GM12891 (cell line): ENCODE results near the gene ARHGEF39.

Experiments used
- POLR2A ChIP-seq: IDR thresholded peaks from 2 replicates; pipeline ENCODE4 v1.6.1; 2011; ENCODE audit warnings: low read depth, low read length, control low read depth
- POLR2AphosphoS5 ChIP-seq: IDR thresholded peaks from 2 replicates; pipeline ENCODE4 v1.6.1; 2011; ENCODE audit warnings: low read depth, low read length, control low read depth
- POU2F2 ChIP-seq: IDR thresholded peaks from 2 replicates; pipeline ENCODE4 v1.6.1; 2011; ENCODE audit warnings: low read depth, mild to moderate bottlenecking, control low read depth, low read length, moderate library complexity
- TAF1 ChIP-seq: IDR thresholded peaks from 2 replicates; pipeline ENCODE4 v1.6.1; 2011; ENCODE audit warnings: low read depth, low read length, control low read depth

DNA sequence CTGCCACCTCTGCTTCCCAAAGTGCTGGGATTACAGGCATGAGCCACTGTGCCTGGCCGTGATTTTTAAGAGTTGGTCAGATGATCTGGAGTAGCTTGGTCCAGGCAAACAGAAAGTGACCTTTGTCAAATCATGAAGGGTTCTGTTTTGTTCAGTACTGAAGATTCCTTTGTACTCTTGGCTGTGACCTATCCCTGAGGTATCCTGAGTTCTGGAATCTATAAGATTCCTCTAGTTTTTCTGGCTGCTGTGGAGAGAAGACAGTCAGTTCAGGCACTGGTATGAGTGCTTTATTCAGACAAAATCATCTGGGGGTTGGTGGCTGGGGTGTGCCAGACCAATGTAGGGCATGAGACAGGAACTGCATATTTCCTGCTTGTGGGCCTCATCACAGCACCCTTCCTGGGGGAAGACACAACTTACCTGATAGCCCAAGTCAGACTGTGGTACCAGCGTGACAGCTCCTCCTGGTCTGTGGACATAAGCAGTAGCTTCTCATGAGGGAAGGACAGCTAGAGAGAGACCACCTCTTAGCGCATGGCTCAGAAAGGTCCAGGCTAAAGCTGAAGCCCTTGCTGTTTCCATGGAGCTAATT lies 3.1 kb downstream of the ARHGEF39 start:
- TF ChIP-seq POLR2A (no peak), POLR2AphosphoS5 (no peak), TAF1 (no peak), POU2F2 (no peak)
